ENCODE results near the gene SLC24A1. TPM values are rescaled to one million over a fixed set of nuclear protein-coding genes. Genes with fewer than 3 reads are reported as not detected.

The SLC24A1 gene
- total and polyA plus RNA-seq, 5 donors from 2014 or later: 1.5 to 5.2 (median 2.3) TPM

DNA sequence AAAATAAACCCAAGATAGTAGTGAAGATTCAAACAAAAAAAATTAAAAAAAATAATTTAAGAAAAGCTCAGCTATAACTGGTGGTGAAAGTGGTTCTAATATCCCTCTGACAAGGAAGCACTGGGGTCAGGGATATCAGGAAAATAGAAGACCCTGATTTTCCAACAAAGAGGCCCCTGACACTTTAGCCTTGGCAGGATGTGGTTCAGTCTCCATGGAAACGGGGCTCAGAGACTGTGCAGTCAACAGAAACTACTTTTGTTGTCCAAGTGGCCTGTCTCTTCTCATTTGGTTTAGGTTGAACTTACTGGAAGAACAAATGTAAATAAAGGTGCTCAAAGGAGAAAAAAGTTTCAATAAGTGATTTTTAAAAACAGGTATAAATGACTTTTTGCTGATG, 38.0 kb upstream of the SLC24A1 start:
- peaks cover 44% of the 10 kb centered on the region for H3K36me3 ChIP-seq (ENCODE audit: control insufficient read depth, insufficient read depth, low read length)
- no peaks in the 10 kb centered on the region for H3K27me3 Mint-ChIP-seq
- DNase-seq (peak; percentile 15 to 82 (median 67)), ATAC-seq (ENCODE audit: low read depth in 2 of 2) (peak; percentile 77 to 85)
- no peaks in the 10 kb centered on the region for H3K9me3 Mint-ChIP-seq
- no peaks in the 10 kb centered on the region for H3K27me3 ChIP-seq (ENCODE audit: control insufficient read depth, insufficient read depth, low read length)
- H3K36me3 Mint-ChIP-seq: peaks cover 39% of the 10 kb centered on the region
- H3K4me3 ChIP-seq (ENCODE audit: low read depth, low read length): peak overlapping the region; percentile 42
- peak overlapping the region; percentile 88 to 91 (median 89) for H3K27ac Mint-ChIP-seq
- peaks cover 19% of the 10 kb centered on the region for H3K4me1 ChIP-seq (ENCODE audit: control insufficient read depth, insufficient read depth, low read length, poor library complexity, severe bottlenecking)
- H3K4me1 Mint-ChIP-seq: peaks cover 25 to 48% (median 42%) of the 10 kb centered on the region in 4 donors
- peak overlapping the region; percentile 50 to 74 (median 68) for H3K4me3 Mint-ChIP-seq
- H3K9me3 ChIP-seq (ENCODE audit: control insufficient read depth in 2 of 2, low read length in 2 of 2): no peaks in the 10 kb centered on the region
- H3K27ac ChIP-seq (ENCODE audit: insufficient read depth, low read length, poor library complexity, severe bottlenecking): peak overlapping the region; percentile 78

GRCh38 chr15:65584241-65584640, 37.5 kb upstream of the SLC24A1 start:
- peaks cover 25 to 48% (median 42%) of the 10 kb centered on the region in 4 donors for H3K4me1 Mint-ChIP-seq
- Histone ChIP-seq H3K9me3 (ENCODE audit: control insufficient read depth in 2 of 2, low read length in 2 of 2) (no peaks in the 10 kb centered on the region), H3K36me3 (ENCODE audit: control insufficient read depth, insufficient read depth, low read length) (peaks cover 42% of the 10 kb centered on the region), H3K4me1 (ENCODE audit: control insufficient read depth, insufficient read depth, low read length, poor library complexity, severe bottlenecking) (peaks cover 19% of the 10 kb centered on the region), H3K27me3 (ENCODE audit: control insufficient read depth, insufficient read depth, low read length) (no peaks in the 10 kb centered on the region), H3K4me3 (ENCODE audit: low read depth, low read length) (peak overlapping the region; percentile 42), H3K27ac (ENCODE audit: insufficient read depth, low read length, poor library complexity, severe bottlenecking) (peak overlapping the region; percentile 78)
- no peaks in the 10 kb centered on the region for H3K27me3 Mint-ChIP-seq
- H3K27ac Mint-ChIP-seq: peak overlapping the region; percentile 88 to 91 (median 89)
- H3K36me3 Mint-ChIP-seq: peaks cover 39% of the 10 kb centered on the region
- DNase-seq (no peak), ATAC-seq (ENCODE audit: low read depth in 2 of 2) (no peak)
- peak overlapping the region in 3 of 4 donors; percentile 50 to 74 (median 73) for H3K4me3 Mint-ChIP-seq
- no peaks in the 10 kb centered on the region for H3K9me3 Mint-ChIP-seq

GRCh38 chr15:65587094-65587493, 34.6 kb upstream of the SLC24A1 start:
- Histone ChIP-seq H3K27me3 (ENCODE audit: control insufficient read depth, insufficient read depth, low read length) (no peaks in the 10 kb centered on the region), H3K4me3 (ENCODE audit: low read depth, low read length) (no peak overlapping the region), H3K9me3 (ENCODE audit: control insufficient read depth in 2 of 2, low read length in 2 of 2) (no peaks in the 10 kb centered on the region), H3K27ac (ENCODE audit: insufficient read depth, low read length, poor library complexity, severe bottlenecking) (no peak overlapping the region), H3K36me3 (ENCODE audit: control insufficient read depth, insufficient read depth, low read length) (peaks cover 44% of the 10 kb centered on the region), H3K4me1 (ENCODE audit: control insufficient read depth, insufficient read depth, low read length, poor library complexity, severe bottlenecking) (peaks cover 19% of the 10 kb centered on the region)
- Mint-ChIP-seq H3K9me3 (peaks cover 0 to 1% (median 0%) of the 10 kb centered on the region in 7 donors), H3K27me3 (no peaks in the 10 kb centered on the region), H3K4me1 (peaks cover 22 to 62% (median 43%) of the 10 kb centered on the region in 4 donors), H3K27ac (peak overlapping the region in 2 of 3 donors; percentile 9 to 34), H3K4me3 (no peak overlapping the region), H3K36me3 (peaks cover 60% of the 10 kb centered on the region)
- no peak for DNase-seq
- no peak for ATAC-seq (ENCODE audit: low read depth in 2 of 2)

DNA sequence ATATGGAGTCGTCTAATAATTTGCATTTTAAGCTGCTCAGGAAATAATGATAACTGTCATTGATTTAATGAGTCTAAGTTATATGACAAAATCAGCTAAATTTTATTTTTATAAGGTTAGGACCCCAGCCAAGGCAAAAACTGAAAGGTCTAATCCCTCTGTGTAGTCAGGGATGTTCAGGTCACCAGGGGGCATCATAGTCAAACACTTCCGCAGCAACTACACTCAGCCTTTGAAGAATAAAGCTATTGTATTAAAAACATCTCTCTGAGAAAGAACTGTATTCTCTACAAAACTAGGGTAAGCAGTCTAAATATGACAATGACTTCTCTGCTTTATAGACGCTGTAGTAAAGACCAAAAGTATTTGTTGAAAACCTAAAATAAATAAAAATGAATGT, 25.8 kb upstream of the SLC24A1 start:
- peaks cover 56% of the 10 kb centered on the region for H3K36me3 Mint-ChIP-seq
- H3K4me3 ChIP-seq (ENCODE audit: low read depth, low read length): no peak overlapping the region
- H3K9me3 Mint-ChIP-seq: no peaks in the 10 kb centered on the region
- ATAC-seq (ENCODE audit: low read depth in 2 of 2) (no peak), DNase-seq (peak; percentile 18 to 30 (median 24))
- no peaks in the 10 kb centered on the region for H3K27me3 ChIP-seq (ENCODE audit: control insufficient read depth, insufficient read depth, low read length)
- peaks cover 76% of the 10 kb centered on the region for H3K36me3 ChIP-seq (ENCODE audit: control insufficient read depth, insufficient read depth, low read length)
- no peak overlapping the region for H3K27ac ChIP-seq (ENCODE audit: insufficient read depth, low read length, poor library complexity, severe bottlenecking)
- H3K27ac Mint-ChIP-seq: no peak overlapping the region
- H3K4me3 Mint-ChIP-seq: no peak overlapping the region
- no peaks in the 10 kb centered on the region for H3K9me3 ChIP-seq (ENCODE audit: control insufficient read depth in 2 of 2, low read length in 2 of 2)
- H3K4me1 ChIP-seq (ENCODE audit: control insufficient read depth, insufficient read depth, low read length, poor library complexity, severe bottlenecking): no peaks in the 10 kb centered on the region
- peaks cover 0 to 15% (median 5%) of the 10 kb centered on the region in 4 donors for H3K4me1 Mint-ChIP-seq
- no peaks in the 10 kb centered on the region for H3K27me3 Mint-ChIP-seq

DNA sequence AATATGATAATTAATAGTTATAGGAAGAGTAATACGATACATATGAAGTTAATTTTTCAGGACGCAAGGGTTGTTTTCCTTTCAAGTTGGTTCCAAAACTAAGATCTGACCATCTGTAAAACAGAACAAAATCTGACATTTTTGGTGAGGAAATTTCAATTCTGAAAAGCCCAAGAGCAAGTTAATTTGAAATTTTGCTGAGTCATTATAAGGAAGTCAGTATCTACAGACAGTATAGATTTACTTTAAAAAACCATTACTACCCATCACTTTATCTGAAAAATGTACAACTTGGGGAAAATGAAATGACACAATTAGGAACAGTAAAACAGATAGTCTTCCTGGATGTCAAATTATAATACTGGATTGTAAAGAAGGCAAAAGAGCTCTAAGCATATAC, 23.3 kb upstream of the SLC24A1 start:
- ATAC-seq (ENCODE audit: low read depth in 2 of 2) (no peak), DNase-seq (no peak)
- Mint-ChIP-seq H3K27ac (peak overlapping the region in 1 of 3 donors; percentile 36), H3K4me3 (no peak overlapping the region), H3K27me3 (no peaks in the 10 kb centered on the region), H3K36me3 (peaks cover 40% of the 10 kb centered on the region), H3K9me3 (no peaks in the 10 kb centered on the region), H3K4me1 (peaks cover 0 to 15% (median 2%) of the 10 kb centered on the region in 4 donors)
- H3K36me3 ChIP-seq (ENCODE audit: control insufficient read depth, insufficient read depth, low read length): peaks cover 61% of the 10 kb centered on the region
- no peaks in the 10 kb centered on the region for H3K4me1 ChIP-seq (ENCODE audit: control insufficient read depth, insufficient read depth, low read length, poor library complexity, severe bottlenecking)
- no peaks in the 10 kb centered on the region for H3K9me3 ChIP-seq (ENCODE audit: control insufficient read depth in 2 of 2, low read length in 2 of 2)
- H3K27me3 ChIP-seq (ENCODE audit: control insufficient read depth, insufficient read depth, low read length): no peaks in the 10 kb centered on the region
- no peak overlapping the region for H3K4me3 ChIP-seq (ENCODE audit: low read depth, low read length)
- H3K27ac ChIP-seq (ENCODE audit: insufficient read depth, low read length, poor library complexity, severe bottlenecking): no peak overlapping the region

DNA sequence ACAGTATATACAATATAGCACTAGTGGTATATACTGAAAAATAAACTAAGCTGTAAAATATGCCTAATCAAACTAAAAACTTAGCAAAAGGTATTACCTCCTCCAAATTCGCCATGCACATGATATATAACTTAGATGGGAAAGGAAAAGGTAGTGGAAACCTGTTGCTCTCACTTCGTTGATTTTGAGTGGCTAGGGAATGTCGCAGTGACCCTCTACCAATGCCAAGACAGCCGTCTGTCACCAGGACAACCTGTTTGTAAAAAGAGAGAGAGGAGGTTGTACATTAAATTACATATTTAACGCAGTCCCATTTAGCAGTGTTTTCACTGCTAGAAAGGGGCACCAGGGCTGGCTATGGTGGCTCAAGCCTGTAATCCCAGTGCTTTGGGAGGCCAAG, 22.1 kb upstream of the SLC24A1 start:
- Mint-ChIP-seq H3K4me1 (peaks cover 0 to 15% (median 2%) of the 10 kb centered on the region in 4 donors), H3K4me3 (no peak overlapping the region), H3K27ac (no peak overlapping the region), H3K27me3 (no peaks in the 10 kb centered on the region), H3K9me3 (no peaks in the 10 kb centered on the region), H3K36me3 (peaks cover 31% of the 10 kb centered on the region)
- H3K4me1 ChIP-seq (ENCODE audit: control insufficient read depth, insufficient read depth, low read length, poor library complexity, severe bottlenecking): no peaks in the 10 kb centered on the region
- no peak overlapping the region for H3K4me3 ChIP-seq (ENCODE audit: low read depth, low read length)
- H3K27me3 ChIP-seq (ENCODE audit: control insufficient read depth, insufficient read depth, low read length): no peaks in the 10 kb centered on the region
- no peak for ATAC-seq (ENCODE audit: low read depth in 2 of 2)
- H3K27ac ChIP-seq (ENCODE audit: insufficient read depth, low read length, poor library complexity, severe bottlenecking): no peak overlapping the region
- peaks cover 61% of the 10 kb centered on the region for H3K36me3 ChIP-seq (ENCODE audit: control insufficient read depth, insufficient read depth, low read length)
- no peak for DNase-seq
- no peaks in the 10 kb centered on the region for H3K9me3 ChIP-seq (ENCODE audit: control insufficient read depth in 2 of 2, low read length in 2 of 2)

DNA sequence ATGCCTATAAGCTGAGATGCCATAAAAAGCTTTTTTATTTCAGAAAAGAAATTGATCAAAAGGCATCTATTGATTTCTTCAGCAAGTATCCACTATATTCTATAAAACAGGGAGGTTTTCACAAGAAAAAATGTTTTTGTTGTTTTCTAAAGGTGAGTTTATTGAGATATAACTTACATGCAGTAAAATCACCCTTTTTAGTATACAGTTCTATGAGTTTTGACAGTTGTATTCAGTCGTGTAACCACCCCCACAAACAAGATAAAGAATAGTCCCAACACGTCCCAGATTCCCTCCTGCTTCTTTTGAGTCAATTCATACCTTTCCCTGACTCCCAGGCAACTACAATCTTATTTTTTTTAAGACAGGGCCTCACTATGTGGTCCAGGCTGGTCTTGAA, 18.6 kb upstream of the SLC24A1 start:
- H3K4me1 Mint-ChIP-seq: peaks cover 6 to 25% (median 8%) of the 10 kb centered on the region in 4 donors
- no peak overlapping the region for H3K4me3 ChIP-seq (ENCODE audit: low read depth, low read length)
- peaks cover 15% of the 10 kb centered on the region for H3K36me3 Mint-ChIP-seq
- no peaks in the 10 kb centered on the region for H3K9me3 ChIP-seq (ENCODE audit: control insufficient read depth in 2 of 2, low read length in 2 of 2)
- ATAC-seq (ENCODE audit: low read depth in 2 of 2): no peak
- no peaks in the 10 kb centered on the region for H3K9me3 Mint-ChIP-seq
- H3K27me3 ChIP-seq (ENCODE audit: control insufficient read depth, insufficient read depth, low read length): no peaks in the 10 kb centered on the region
- H3K36me3 ChIP-seq (ENCODE audit: control insufficient read depth, insufficient read depth, low read length): peaks cover 41% of the 10 kb centered on the region
- no peak overlapping the region for H3K4me3 Mint-ChIP-seq
- H3K4me1 ChIP-seq (ENCODE audit: control insufficient read depth, insufficient read depth, low read length, poor library complexity, severe bottlenecking): no peaks in the 10 kb centered on the region
- no peak overlapping the region for H3K27ac ChIP-seq (ENCODE audit: insufficient read depth, low read length, poor library complexity, severe bottlenecking)
- no peak for DNase-seq
- no peaks in the 10 kb centered on the region for H3K27me3 Mint-ChIP-seq
- H3K27ac Mint-ChIP-seq: no peak overlapping the region

GRCh38 chr15:65603559-65603958, 18.2 kb upstream of the SLC24A1 start:
- Mint-ChIP-seq H3K36me3 (peaks cover 11% of the 10 kb centered on the region), H3K27ac (no peak overlapping the region), H3K4me3 (no peak overlapping the region)

More at GRCh38 chr15:65603559-65603958, 18.2 kb upstream of the SLC24A1 start:
- H3K27ac ChIP-seq (ENCODE audit: insufficient read depth, low read length, poor library complexity, severe bottlenecking): no peak overlapping the region
- Mint-ChIP-seq H3K4me1 (peaks cover 5 to 20% (median 10%) of the 10 kb centered on the region in 4 donors), H3K9me3 (no peaks in the 10 kb centered on the region), H3K27me3 (no peaks in the 10 kb centered on the region)
- H3K27me3 ChIP-seq (ENCODE audit: control insufficient read depth, insufficient read depth, low read length): no peaks in the 10 kb centered on the region
- no peaks in the 10 kb centered on the region for H3K4me1 ChIP-seq (ENCODE audit: control insufficient read depth, insufficient read depth, low read length, poor library complexity, severe bottlenecking)
- ATAC-seq (ENCODE audit: low read depth in 2 of 2) (no peak), DNase-seq (no peak)
- peaks cover 37% of the 10 kb centered on the region for H3K36me3 ChIP-seq (ENCODE audit: control insufficient read depth, insufficient read depth, low read length)
- H3K4me3 ChIP-seq (ENCODE audit: low read depth, low read length): no peak overlapping the region
- no peaks in the 10 kb centered on the region for H3K9me3 ChIP-seq (ENCODE audit: control insufficient read depth in 2 of 2, low read length in 2 of 2)
